ENCODE data around the gene WFS1. TPM values are rescaled to one million over a fixed set of nuclear protein-coding genes. Genes with fewer than 3 reads are reported as not detected.

WFS1 gene
- total RNA-seq, 2 experiments from 2014 or later = 1.3 to 1.7 TPM

- Mint-ChIP-seq H3K36me3 (ENCODE audit: low read depth) (no peaks in the 10 kb centered on the region), H3K4me3 (no peak overlapping the region), H3K27ac (no peak overlapping the region), H3K9me3 (no peaks in the 10 kb centered on the region), H3K27me3 (peaks cover 12% of the 10 kb centered on the region), H3K4me1 (ENCODE audit: low read depth) (no peaks in the 10 kb centered on the region)
- ChIA-PET POLR2A (no interaction called here), CTCF (no interaction called here)
- ATAC-seq (ENCODE audit: poor library complexity) = no peak
- peaks cover 0 to 15% of the 10 kb centered on the region in 2 experiments for H3K9me3 ChIP-seq (ENCODE audit: control insufficient read depth in 1 of 2, insufficient read depth in 1 of 2, low read length in 2 of 2)
- no peak for TF ChIP-seq CTCF (IDR thresholded peaks at IDR 0.05)
- H3K4me3 ChIP-seq (ENCODE audit: low read length) = no peak overlapping the region
- intact Hi-C loops (cut with DNase I, micrococcal nuclease) = no loop called here
- H3K27me3 ChIP-seq (ENCODE audit: control insufficient read depth in 1 of 2, insufficient read depth in 2 of 2, low read length in 2 of 2) = no peaks in the 10 kb centered on the region
- no peaks in the 10 kb centered on the region for H3K36me3 ChIP-seq (ENCODE audit: insufficient read depth, low read length)
- no peak overlapping the region for H3K27ac ChIP-seq (ENCODE audit: low read depth in 1 of 2, low read length in 2 of 2)
- H3K4me1 ChIP-seq (ENCODE audit: insufficient read depth, low read length) = no peaks in the 10 kb centered on the region
- no peak for DNase-seq
These were observed 76.9 kb downstream of the WFS1 start for GRCh38 chr4:6346373-6347110.

GRCh38 chr4:6347511-6348045 lies 77.9 kb downstream of the WFS1 start:
- H3K9me3 Mint-ChIP-seq = no peaks in the 10 kb centered on the region
- no peak overlapping the region for H3K27ac Mint-ChIP-seq
- Histone ChIP-seq H3K9me3 (ENCODE audit: control insufficient read depth in 1 of 2, insufficient read depth in 1 of 2, low read length in 2 of 2) (peaks cover 0 to 20% of the 10 kb centered on the region in 2 experiments), H3K27me3 (ENCODE audit: control insufficient read depth in 1 of 2, insufficient read depth in 2 of 2, low read length in 2 of 2) (no peaks in the 10 kb centered on the region), H3K4me1 (ENCODE audit: insufficient read depth, low read length) (no peaks in the 10 kb centered on the region), H3K4me3 (ENCODE audit: low read length) (no peak overlapping the region), H3K36me3 (ENCODE audit: insufficient read depth, low read length) (no peaks in the 10 kb centered on the region), H3K27ac (ENCODE audit: low read depth in 1 of 2, low read length in 2 of 2) (no peak overlapping the region)
- ATAC-seq (ENCODE audit: poor library complexity) (no peak), DNase-seq (no peak)
- H3K27me3 Mint-ChIP-seq = peaks cover 17% of the 10 kb centered on the region
- ChIA-PET POLR2A (no interaction called here), CTCF (no interaction called here)
- H3K4me3 Mint-ChIP-seq = no peak overlapping the region
- no peaks in the 10 kb centered on the region for H3K36me3 Mint-ChIP-seq (ENCODE audit: low read depth)
- intact Hi-C loops (cut with DNase I, micrococcal nuclease) = no loop called here
- H3K4me1 Mint-ChIP-seq (ENCODE audit: low read depth) = no peaks in the 10 kb centered on the region
- no peak for TF ChIP-seq CTCF (IDR thresholded peaks at IDR 0.05)

- POLR2A ChIA-PET = no interaction called here
- Histone ChIP-seq H3K36me3 (ENCODE audit: insufficient read depth, low read length) (no peaks in the 10 kb centered on the region), H3K4me1 (ENCODE audit: insufficient read depth, low read length) (no peaks in the 10 kb centered on the region), H3K4me3 (ENCODE audit: low read length) (no peak overlapping the region), H3K27me3 (ENCODE audit: control insufficient read depth in 1 of 2, insufficient read depth in 2 of 2, low read length in 2 of 2) (no peaks in the 10 kb centered on the region), H3K9me3 (ENCODE audit: control insufficient read depth in 1 of 2, insufficient read depth in 1 of 2, low read length in 2 of 2) (peaks cover 0 to 20% of the 10 kb centered on the region in 2 experiments), H3K27ac (ENCODE audit: low read depth in 1 of 2, low read length in 2 of 2) (no peak overlapping the region)
- Mint-ChIP-seq H3K27me3 (peaks cover 19% of the 10 kb centered on the region), H3K4me3 (no peak overlapping the region), H3K36me3 (ENCODE audit: low read depth) (no peaks in the 10 kb centered on the region), H3K27ac (no peak overlapping the region), H3K9me3 (no peaks in the 10 kb centered on the region), H3K4me1 (ENCODE audit: low read depth) (no peaks in the 10 kb centered on the region)
- CTCF ChIA-PET = no interaction called here
- no peak for DNase-seq
- TF ChIP-seq CTCF (IDR thresholded peaks at IDR 0.05) = no peak
- intact Hi-C loops (cut with DNase I, micrococcal nuclease) = no loop called here
- no peak for ATAC-seq (ENCODE audit: poor library complexity)
These were observed 78.8 kb downstream of the WFS1 start for GRCh38 chr4:6348408-6348807.
